ENCODE results near the gene SCGB1D4.

SCGB1D4 gene

GRCh38 chr11:62266558-62266957 lies 32.3 kb downstream of the SCGB1D4 start:
- no peaks in the 10 kb centered on the region for H3K9me2 ChIP-seq (replicated peaks; ENCODE audit: low read depth, low read length)
- H3K4me2 ChIP-seq (ENCODE audit: low read depth, low read length, poor library complexity, severe bottlenecking): no peak overlapping the region
- H2AFZ ChIP-seq (ENCODE audit: low read length): no peak overlapping the region
- no peaks in the 10 kb centered on the region for H3K36me3 ChIP-seq (ENCODE audit: insufficient read depth, low read length)
- no peaks in the 10 kb centered on the region for H3K4me1 ChIP-seq (ENCODE audit: insufficient read depth, low read length, poor library complexity, severe bottlenecking)
- H3K9me3 ChIP-seq (ENCODE audit: insufficient read depth, low read depth, low read length): no peaks in the 10 kb centered on the region
- no peaks in the 10 kb centered on the region for H3F3A ChIP-seq (ENCODE audit: low read depth)
- TF ChIP-seq CTCF (conservative IDR thresholded peaks at IDR 0.05; ENCODE audit: low read length): no peak
- TF ChIP-seq EZH2phosphoT487 (IDR thresholded peaks at IDR 0.05; ENCODE audit: borderline replicate concordance): no peak
- no peak overlapping the region for H3K4me3 ChIP-seq (ENCODE audit: low read length, poor library complexity, severe bottlenecking)
- H3K79me2 ChIP-seq (ENCODE audit: insufficient read depth, low read length): no peaks in the 10 kb centered on the region
- no peak overlapping the region for H3K9ac ChIP-seq (ENCODE audit: low read depth, low read length, poor library complexity, severe bottlenecking)
- no peaks in the 10 kb centered on the region for H4K20me1 ChIP-seq (ENCODE audit: insufficient read depth, low read length, poor library complexity, severe bottlenecking)
- no peaks in the 10 kb centered on the region for H3K27me3 ChIP-seq (ENCODE audit: insufficient read depth, low read length, poor library complexity, severe bottlenecking)

DNA sequence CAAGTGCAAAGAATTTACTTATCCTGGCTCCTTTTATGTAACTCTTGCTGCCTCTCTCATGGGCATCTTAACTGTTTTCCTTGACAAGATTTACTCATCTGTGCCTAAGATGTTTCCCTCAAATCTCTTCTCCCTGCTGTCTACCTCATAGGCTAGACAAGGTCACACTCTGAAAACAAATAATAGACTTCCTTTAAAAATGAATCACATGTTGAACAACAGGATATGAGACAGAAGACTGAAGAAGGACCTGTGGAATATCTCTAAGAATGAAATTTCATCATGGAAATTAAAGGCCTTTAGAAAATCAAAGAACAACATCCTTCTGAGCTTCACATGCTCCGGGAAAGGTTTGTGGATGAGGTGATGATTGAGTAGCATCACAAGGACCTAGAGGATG lies 34.9 kb downstream of the SCGB1D4 start:
- H3K9ac ChIP-seq (ENCODE audit: low read depth, low read length, poor library complexity, severe bottlenecking): no peak overlapping the region
- no peaks in the 10 kb centered on the region for H3K9me3 ChIP-seq (ENCODE audit: insufficient read depth, low read depth, low read length)
- no peaks in the 10 kb centered on the region for H4K20me1 ChIP-seq (ENCODE audit: insufficient read depth, low read length, poor library complexity, severe bottlenecking)
- H3K27me3 ChIP-seq (ENCODE audit: insufficient read depth, low read length, poor library complexity, severe bottlenecking): no peaks in the 10 kb centered on the region
- no peaks in the 10 kb centered on the region for H3K9me2 ChIP-seq (replicated peaks; ENCODE audit: low read depth, low read length)
- no peak overlapping the region for H3K4me2 ChIP-seq (ENCODE audit: low read depth, low read length, poor library complexity, severe bottlenecking)
- no peak overlapping the region for H3K4me3 ChIP-seq (ENCODE audit: low read length, poor library complexity, severe bottlenecking)
- TF ChIP-seq EZH2phosphoT487 (IDR thresholded peaks at IDR 0.05; ENCODE audit: borderline replicate concordance) (no peak), CTCF (conservative IDR thresholded peaks at IDR 0.05; ENCODE audit: low read length) (no peak)
- no peaks in the 10 kb centered on the region for H3K79me2 ChIP-seq (ENCODE audit: insufficient read depth, low read length)
- H2AFZ ChIP-seq (ENCODE audit: low read length): no peak overlapping the region
- H3K36me3 ChIP-seq (ENCODE audit: insufficient read depth, low read length): no peaks in the 10 kb centered on the region
- H3K4me1 ChIP-seq (ENCODE audit: insufficient read depth, low read length, poor library complexity, severe bottlenecking): no peaks in the 10 kb centered on the region
- no peaks in the 10 kb centered on the region for H3F3A ChIP-seq (ENCODE audit: low read depth)

GRCh38 chr11:62260261-62260953 lies 38.5 kb downstream of the SCGB1D4 start:
- no peaks in the 10 kb centered on the region for H3K9me2 ChIP-seq (replicated peaks; ENCODE audit: low read depth, low read length)

More at GRCh38 chr11:62260261-62260953, 38.5 kb downstream of the SCGB1D4 start:
- no peaks in the 10 kb centered on the region for H3K4me1 ChIP-seq (ENCODE audit: insufficient read depth, low read length, poor library complexity, severe bottlenecking)
- no peak overlapping the region for H2AFZ ChIP-seq (ENCODE audit: low read length)
- no peaks in the 10 kb centered on the region for H3K79me2 ChIP-seq (ENCODE audit: insufficient read depth, low read length)
- no peaks in the 10 kb centered on the region for H3F3A ChIP-seq (ENCODE audit: low read depth)
- no peak overlapping the region for H3K9ac ChIP-seq (ENCODE audit: low read depth, low read length, poor library complexity, severe bottlenecking)
- no peaks in the 10 kb centered on the region for H3K9me3 ChIP-seq (ENCODE audit: insufficient read depth, low read depth, low read length)
- no peak overlapping the region for H3K4me2 ChIP-seq (ENCODE audit: low read depth, low read length, poor library complexity, severe bottlenecking)
- no peaks in the 10 kb centered on the region for H3K36me3 ChIP-seq (ENCODE audit: insufficient read depth, low read length)
- TF ChIP-seq EZH2phosphoT487 (IDR thresholded peaks at IDR 0.05; ENCODE audit: borderline replicate concordance) (no peak), CTCF (conservative IDR thresholded peaks at IDR 0.05; ENCODE audit: low read length) (no peak)
- no peaks in the 10 kb centered on the region for H4K20me1 ChIP-seq (ENCODE audit: insufficient read depth, low read length, poor library complexity, severe bottlenecking)
- H3K4me3 ChIP-seq (ENCODE audit: low read length, poor library complexity, severe bottlenecking): no peak overlapping the region
- H3K27me3 ChIP-seq (ENCODE audit: insufficient read depth, low read length, poor library complexity, severe bottlenecking): no peaks in the 10 kb centered on the region
